H1 (cell line): Measurements from ENCODE around the gene MAN1C1.

Experiments
- BRCA1 ChIP-seq: IDR thresholded peaks from 2 replicates; pipeline ENCODE4 v1.6.1; 2012; ENCODE audit warnings: low read depth, low read length, improper control_type of control experiment
- CTCF ChIP-seq, 3 experiments: IDR thresholded peaks; 1 replicate in 2 of 3; 2 replicates in 1 of 3; pipeline versions ENCODE4 v1.5.1 to v1.6.1; 2011; ENCODE audit warnings: low read length in 3 of 3, mild to moderate bottlenecking in 3 of 3, inconsistent platforms in 2 of 3, low read depth in 1 of 3, moderate library complexity in 1 of 3; ENCODE audit not compliant: insufficient read depth in 1 of 3; ENCODE audit errors: control extremely low read depth in 1 of 3
- EZH2 ChIP-seq: fragments of 200-600 bp; sonication (generic); IDR thresholded peaks from 2 replicates; pipeline ENCODE4 v1.7.1; 2012; ENCODE audit warnings: low read depth, mild to moderate bottlenecking, moderate library complexity, low read length, inconsistent platforms; ENCODE audit not compliant: severe bottlenecking
- POLR2A ChIP-seq, 2 experiments: IDR thresholded peaks; 1 replicate in 1 of 2; 2 replicates in 1 of 2; pipeline ENCODE4 v1.6.1; 2011; ENCODE audit warnings: low read depth in 2 of 2, low read length in 2 of 2, mild to moderate bottlenecking in 2 of 2; ENCODE audit errors: control extremely low read depth in 1 of 2
- RFX5 ChIP-seq: IDR thresholded peaks from 2 replicates; pipeline ENCODE4 v1.6.1; 2011; ENCODE audit warnings: low read depth, low read length, improper control_type of control experiment, borderline replicate concordance
- SRF ChIP-seq: IDR thresholded peaks from 2 replicates; pipeline ENCODE4 v1.6.1; 2011; ENCODE audit warnings: mild to moderate bottlenecking, low read depth, low read length, moderate library complexity
- TAF1 ChIP-seq: IDR thresholded peaks from 2 replicates; pipeline ENCODE4 v1.6.1; 2011; ENCODE audit warnings: mild to moderate bottlenecking, low read depth, low read length

GRCh38 chr1:25703041-25703440, 86.5 kb downstream of the MAN1C1 start:
- TF ChIP-seq POLR2A (IDR thresholded peaks at IDR 0.05; ENCODE audit: control extremely low read depth in 1 of 2, low read depth in 2 of 2, low read length in 2 of 2) = no peak
- no peak for TF ChIP-seq SRF
- TF ChIP-seq RFX5 = no peak
- TF ChIP-seq BRCA1 = no peak
- TF ChIP-seq CTCF (IDR thresholded peaks at IDR 0.05; ENCODE audit: control extremely low read depth in 1 of 3, insufficient read depth in 1 of 3, low read depth in 1 of 3, low read length in 3 of 3) = no peak
- TF ChIP-seq TAF1 = no peak
- TF ChIP-seq EZH2 = no peak
